PC-3 (cell line): Measurements from ENCODE around the gene DNAJB9. TPM values are rescaled to one million over a fixed set of nuclear protein-coding genes. Genes with fewer than 3 reads are reported as not detected.

ENCODE experiments used
- ATAC-seq: fragments of 200-7000 bp; cut with Tn5 transposase; 2 replicates; pipeline ENCODE4 v1.9.1; 2020; ENCODE audit warnings: mild to moderate bottlenecking, moderate library complexity
- BruUV-seq: library from RNA; stranded (reverse); fragments of 400-500 nt; replicated peaks from 2 replicates; lab custom pipeline; 2021; lab: Mats Ljungman, UMichigan
- CTCF ChIA-PET: fragments of 300-600 bp; sonication (Branson Sonifier 250); formaldehyde crosslinking; loops from one replicate; lab custom pipeline; 2022; ENCODE audit warnings: antibody characterized with exemption; lab: Charles Lee
- POLR2A ChIA-PET: fragments of 300-600 bp; sonication (Branson Sonifier 250); formaldehyde crosslinking; loops from one replicate; lab custom pipeline; 2022; ENCODE audit warnings: antibody characterized with exemption; ENCODE audit not compliant: unreplicated experiment; lab: Charles Lee
- DNase-seq: peaks from one replicate; pipeline ENCODE4 v3.0.0-alpha.2; 2015
- H2AFZ ChIP-seq: fragments of 300-600 bp; sonication (generic); 2 replicates; pipeline ENCODE4 v1.6.0; 2016; ENCODE audit warnings: antibody characterized with exemption, low read length
- H3F3A ChIP-seq: fragments of 300-600 bp; sonication (generic); one replicate; pipeline ENCODE4 v1.6.0; 2017; ENCODE audit warnings: antibody characterized with exemption, low read length, control low read depth, mild to moderate bottlenecking; ENCODE audit not compliant: unreplicated experiment
- H3K27ac ChIP-seq: fragments of 300-600 bp; sonication (generic); 2 replicates; pipeline ENCODE4 v1.5.1; 2016; ENCODE audit warnings: mild to moderate bottlenecking, low read length
- H3K27me3 ChIP-seq: fragments of 300-600 bp; sonication (generic); 2 replicates; pipeline ENCODE4 v1.6.1; 2016; ENCODE audit warnings: low read length, mixed read lengths
- H3K36me3 ChIP-seq: fragments of 300-600 bp; sonication (generic); 2 replicates; pipeline ENCODE4 v1.6.1; 2016; ENCODE audit warnings: low read depth, mixed run types, low read length, mixed read lengths
- H3K4me1 ChIP-seq: fragments of 300-600 bp; sonication (generic); 2 replicates; pipeline ENCODE4 v1.5.1; 2016; ENCODE audit warnings: low read length; ENCODE audit not compliant: insufficient read depth
- H3K4me2 ChIP-seq: fragments of 300-600 bp; sonication (generic); 2 replicates; pipeline ENCODE4 v1.6.0; 2016; ENCODE audit warnings: low read length
- H3K4me3 ChIP-seq: fragments of 300-600 bp; sonication (generic); 2 replicates; pipeline ENCODE4 v1.5.1; 2016; ENCODE audit warnings: mild to moderate bottlenecking, low read length, mixed read lengths
- H3K79me2 ChIP-seq: fragments of 300-600 bp; sonication (generic); 2 replicates; pipeline ENCODE4 v1.6.1; 2017; ENCODE audit warnings: low read length, mixed read lengths
- H3K9ac ChIP-seq: fragments of 300-600 bp; sonication (generic); 2 replicates; pipeline ENCODE4 v1.6.0; 2016; ENCODE audit warnings: mild to moderate bottlenecking, low read length
- H3K9me2 ChIP-seq: fragments of 300-600 bp; sonication (generic); replicated peaks from 2 replicates; pipeline ENCODE4 v1.6.1; 2016; ENCODE audit warnings: mixed run types, low read length, mixed read lengths
- H3K9me3 ChIP-seq: fragments of 300-600 bp; sonication (generic); 2 replicates; pipeline ENCODE4 v1.6.1; 2016; ENCODE audit warnings: low read length, mixed read lengths
- H4K20me1 ChIP-seq: fragments of 300-600 bp; sonication (generic); 2 replicates; pipeline ENCODE4 v1.6.1; 2016; ENCODE audit warnings: low read length, mixed read lengths
- CTCF ChIP-seq: fragments of 300-600 bp; sonication (generic); conservative IDR thresholded peaks from 2 replicates; pipeline ENCODE4 v1.5.1; 2017; ENCODE audit warnings: antibody characterized with exemption, low read depth, mild to moderate bottlenecking, low read length
- EZH2 ChIP-seq: fragments of 300-600 bp; sonication (generic); IDR thresholded peaks from one replicate; pipeline ENCODE4 v1.6.1; 2017; ENCODE audit warnings: antibody characterized with exemption, mild to moderate bottlenecking, low read length; ENCODE audit not compliant: unreplicated experiment
- EZH2phosphoT487 ChIP-seq: fragments of 300-600 bp; sonication (generic); IDR thresholded peaks from 2 replicates; pipeline ENCODE4 v1.6.1; 2018; ENCODE audit warnings: mild to moderate bottlenecking, antibody characterized with exemption, low read length, borderline replicate concordance
- intact Hi-C: fragments of 100-400 bp; cut with micrococcal nuclease; formaldehyde crosslinking; loops from 2 replicates; pipeline ENCODE4 v1.9.0; 2023
- total RNA-seq: library from RNA; depleted of rRNA; stranded (reverse); fragments of >200 nt; gene quantifications from 2 replicates; pipeline ENCODE4 v1.2.3, GENCODE V29; 2014

Gene DNAJB9
- total RNA-seq, 1 experiment from 2014 or later = 24.0 TPM

- no peaks in the 10 kb centered on the region for H3K9me3 ChIP-seq
- intact Hi-C loops = no loop called here
- BruUV-seq = no TSS peak
- no peak overlapping the region for H3K4me2 ChIP-seq
- ChIA-PET POLR2A (interaction anchor here (0.6 to 0.9 kb wide), 2 partner anchors 32 to 34 kb away, joined by 3 to 6 read pairs; no protein-coding TSS in a partner anchor), CTCF (no interaction called here)
- no peak overlapping the region for H3K9ac ChIP-seq
- no peak overlapping the region for H2AFZ ChIP-seq
- no peaks in the 10 kb centered on the region for H3K9me2 ChIP-seq
- ATAC-seq (no peak), DNase-seq (no peak)
- no peak overlapping the region for H3K4me3 ChIP-seq
- H3K4me1 ChIP-seq = no peaks in the 10 kb centered on the region
- H3F3A ChIP-seq = no peaks in the 10 kb centered on the region
- no peak overlapping the region for H3K27ac ChIP-seq
- H4K20me1 ChIP-seq = no peaks in the 10 kb centered on the region
- H3K36me3 ChIP-seq = peaks cover 2% of the 10 kb centered on the region; the same call in 1 of the 2 replicates
- no peaks in the 10 kb centered on the region for H3K27me3 ChIP-seq
- H3K79me2 ChIP-seq = no peaks in the 10 kb centered on the region
- TF ChIP-seq EZH2 = no peak
- no peak for TF ChIP-seq EZH2phosphoT487
- TF ChIP-seq CTCF = no peak
Measured at GRCh38 chr7:108559253-108559652, 10.4 kb upstream of the DNAJB9 start.

DNA sequence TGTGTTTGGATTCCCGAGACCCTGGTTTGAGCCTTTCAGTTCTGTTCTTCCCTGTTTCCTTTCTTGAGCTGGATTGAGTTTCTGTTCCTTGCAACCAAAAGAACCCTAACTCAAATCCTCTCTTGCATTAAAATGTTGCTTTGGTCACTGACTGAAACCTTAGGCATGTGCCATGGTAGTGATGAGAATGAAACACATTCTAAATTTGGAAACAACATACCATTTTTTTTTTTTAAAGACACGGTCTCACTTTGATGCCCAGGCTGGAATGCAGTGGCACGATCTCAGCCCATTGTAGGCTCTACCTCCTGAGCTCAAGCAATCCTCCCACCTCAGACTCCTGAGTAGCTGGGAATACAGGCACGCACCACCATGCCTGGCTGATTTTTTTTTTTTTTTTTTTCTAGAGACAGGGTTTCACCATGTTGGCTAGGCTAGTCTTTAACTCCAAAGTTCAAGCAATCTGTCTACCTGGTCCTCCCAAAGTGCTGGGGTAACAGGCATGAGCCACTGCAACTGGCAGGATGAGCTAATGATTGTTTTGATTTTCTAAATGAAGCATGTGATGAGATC, 8.5 kb upstream of the DNAJB9 start:
- intact Hi-C loops = no loop called here
- Histone ChIP-seq H3K27me3 (no peaks in the 10 kb centered on the region), H4K20me1 (no peaks in the 10 kb centered on the region), H3F3A (no peaks in the 10 kb centered on the region), H3K4me3 (no peak overlapping the region), H3K9me3 (no peaks in the 10 kb centered on the region), H3K36me3 (peaks cover 6% of the 10 kb centered on the region; the same call in 1 of the 2 replicates), H3K4me2 (no peak overlapping the region), H3K4me1 (no peaks in the 10 kb centered on the region), H3K9me2 (no peaks in the 10 kb centered on the region), H2AFZ (no peak overlapping the region), H3K79me2 (peaks cover 7% of the 10 kb centered on the region), H3K27ac (no peak overlapping the region), H3K9ac (no peak overlapping the region)
- DNase-seq (no peak), ATAC-seq (no peak)
- POLR2A ChIA-PET = interaction anchor here (0.6 kb wide), 1 partner anchor 13 kb away, joined by 5 read pairs; no protein-coding TSS in a partner anchor
- TF ChIP-seq EZH2 (no peak), EZH2phosphoT487 (no peak), CTCF (no peak)
- CTCF ChIA-PET = interaction anchor here (0.5 kb wide), 1 partner anchor 387 kb away, joined by 3 read pairs; no protein-coding TSS in a partner anchor
- BruUV-seq = no TSS peak

- H3K9me2 ChIP-seq = no peaks in the 10 kb centered on the region
- no peak overlapping the region for H3K4me3 ChIP-seq
- H2AFZ ChIP-seq = no peak overlapping the region
- H3F3A ChIP-seq = no peaks in the 10 kb centered on the region
- H3K9me3 ChIP-seq = no peaks in the 10 kb centered on the region
- ATAC-seq = no peak
- peaks cover 51% of the 10 kb centered on the region for H3K79me2 ChIP-seq
- H3K36me3 ChIP-seq = peaks cover 6% of the 10 kb centered on the region; the same call in 1 of the 2 replicates
- peaks cover 9% of the 10 kb centered on the region; the same call in 1 of the 2 replicates for H3K4me1 ChIP-seq
- H3K27ac ChIP-seq = no peak overlapping the region
- CTCF ChIA-PET = no interaction called here
- no TSS peak for BruUV-seq
- no peaks in the 10 kb centered on the region for H3K27me3 ChIP-seq
- 0 out of 2 replicates have a peak, but pooled peaks cover 4% of the 10 kb centered on the region for H4K20me1 ChIP-seq
- no peak for DNase-seq
- TF ChIP-seq EZH2 = no peak
- POLR2A ChIA-PET = no interaction called here
- H3K9ac ChIP-seq = no peak overlapping the region
- H3K4me2 ChIP-seq = no peak overlapping the region
- intact Hi-C loops = no loop called here
Measured at GRCh38 chr7:108565987-108566386, 3.7 kb upstream of the DNAJB9 start.
